ENCODE data around the gene FANK1.

DNA sequence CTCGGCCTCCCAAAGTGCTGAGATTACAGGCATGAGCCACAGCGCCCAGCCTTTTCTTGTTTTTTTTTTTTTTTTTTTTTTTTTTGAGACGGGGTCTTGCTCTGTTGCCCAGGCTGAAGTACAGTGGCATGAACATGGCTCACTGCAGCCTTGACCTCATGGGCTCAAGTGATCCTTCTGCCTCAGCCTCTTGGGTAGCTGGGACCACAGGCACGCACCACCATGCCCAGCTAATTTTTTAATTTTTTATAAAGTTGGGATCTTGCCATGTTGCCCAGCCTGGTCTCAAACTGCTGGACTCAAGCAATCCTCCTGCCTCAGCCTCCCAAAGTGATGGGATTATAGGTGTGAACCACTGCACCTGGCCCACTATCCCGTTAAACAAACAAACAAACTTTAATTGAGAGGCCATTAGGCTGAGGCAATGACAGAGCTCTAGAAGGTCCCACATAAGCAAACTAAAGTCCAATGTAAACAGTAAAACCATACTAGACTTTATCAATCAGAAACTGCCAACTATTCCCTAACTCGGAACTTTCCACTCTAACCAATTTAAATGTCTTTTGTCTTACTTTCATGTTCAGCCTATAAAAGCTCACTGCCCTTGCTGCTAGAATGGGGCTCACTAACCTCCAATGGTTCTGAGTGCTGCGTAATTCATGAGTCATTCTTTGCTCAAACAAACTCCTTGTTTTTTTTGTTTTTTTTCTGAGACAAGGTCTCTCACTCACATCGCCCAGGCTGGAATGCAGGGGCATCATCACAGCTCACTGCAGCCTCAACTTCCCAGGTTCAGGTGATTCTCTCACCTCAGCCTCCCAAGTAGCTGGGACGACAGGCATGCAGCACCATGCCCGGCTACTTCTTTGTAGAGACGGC lies 17.2 kb upstream of the FANK1 start:
- TF ChIP-seq EZH2 (IDR thresholded peaks at IDR 0.05; ENCODE audit: insufficient read depth, poor library complexity, severe bottlenecking) (no peak), EZH2phosphoT487 (IDR thresholded peaks at IDR 0.05; ENCODE audit: insufficient read depth, low read depth) (no peak)
